ENCODE measurements around the gene NTRK1. TPM values are rescaled to one million over a fixed set of nuclear protein-coding genes. Genes with fewer than 3 reads are reported as not detected.

Gene NTRK1
- total RNA-seq, 1 donor from 2014 or later, result not detected

GRCh38 chr1:156930483-156930882 lies 69.8 kb downstream of the NTRK1 start:
- DNase-seq (ENCODE audit: low read depth in 2 of 2), result no peak

Other genes starting within 250 kb of the NTRK1 start
- 0.13 TPM in 1 of 2 replicates, not detected in the other for gene HAPLN2, start 241.4 kb upstream of the NTRK1 start, total RNA-seq
- not detected in 2 replicates for gene BCAN, start 218.7 kb upstream of the NTRK1 start, total RNA-seq
- gene NES, start 183.5 kb upstream of the NTRK1 start, total RNA-seq, result 38.3 and 55.1 TPM in 2 replicates
- gene CRABP2, start 155.3 kb upstream of the NTRK1 start, total RNA-seq, result 0.25 TPM in 1 of 2 replicates, not detected in the other
- gene METTL25B, start 132.4 kb upstream of the NTRK1 start, total RNA-seq, result 7.3 and 12.4 TPM in 2 replicates
- 6.0 and 7.2 TPM in 2 replicates for gene ISG20L2, start 132.1 kb upstream of the NTRK1 start, total RNA-seq
- gene MRPL24, start 119.8 kb upstream of the NTRK1 start, total RNA-seq, result 29.8 and 46.7 TPM in 2 replicates
- gene HDGF, start 109.2 kb upstream of the NTRK1 start, total RNA-seq, result 93.6 and 114 TPM in 2 replicates
- 9.6 and 13.3 TPM in 2 replicates for gene PRCC, start 93.3 kb upstream of the NTRK1 start, total RNA-seq
- 0.13 TPM in 1 of 2 replicates, not detected in the other for gene SH2D2A, start 44.0 kb upstream of the NTRK1 start, total RNA-seq
- gene INSRR, start 1.7 kb upstream of the NTRK1 start, total RNA-seq, result not detected in 2 replicates
- gene PEAR1, start 32.9 kb downstream of the NTRK1 start, total RNA-seq, result 10.9 and 25.2 TPM in 2 replicates
- gene LRRC71, start 59.8 kb downstream of the NTRK1 start, total RNA-seq, result 0.13 TPM in 2 replicates
- 18.4 and 22.5 TPM in 2 replicates for gene ARHGEF11, start 184.9 kb downstream of the NTRK1 start, total RNA-seq
- gene ETV3L, start 238.9 kb downstream of the NTRK1 start, total RNA-seq, result under 0.01 TPM in 1 of 2 replicates, not detected in the other

All from dermis microvascular lymphatic vessel endothelial cell (primary cell).